Mesenchymal stem cell (in vitro differentiated cells and primary cell): ENCODE measurements around the gene SLC25A21.

ENCODE experiments used
- DNase-seq: peaks from one replicate; pipeline ENCODE4 v3.0.0-alpha.2; 2013
- H2AFZ ChIP-seq: one replicate; pipeline ENCODE4 v1.6.1; 2013; ENCODE audit warnings: low read depth, mild to moderate bottlenecking, control low read depth, inconsistent platforms, low read length, moderate library complexity
- H2AK5ac ChIP-seq: 2 replicates; pipeline ENCODE4 v1.6.1; 2013; ENCODE audit warnings: low read length, moderate library complexity, mild to moderate bottlenecking, inconsistent platforms; ENCODE audit not compliant: severe bottlenecking
- H2BK120ac ChIP-seq: one replicate; pipeline ENCODE4 v1.6.1; 2013; ENCODE audit warnings: low read depth, mild to moderate bottlenecking, inconsistent platforms, low read length, moderate library complexity
- H2BK12ac ChIP-seq, 2 experiments: one replicate each; pipeline ENCODE4 v1.6.1; 2013; ENCODE audit warnings: inconsistent platforms in 2 of 2, low read length in 2 of 2, mild to moderate bottlenecking in 2 of 2, moderate library complexity in 2 of 2, control low read depth in 1 of 2
- H2BK15ac ChIP-seq: one replicate; pipeline ENCODE4 v1.6.1; 2013; ENCODE audit warnings: mild to moderate bottlenecking, low read depth, inconsistent platforms; ENCODE audit not compliant: poor library complexity, severe bottlenecking
- H2BK5ac ChIP-seq: 2 replicates; pipeline ENCODE4 v1.6.1; 2013; ENCODE audit warnings: low read depth, mild to moderate bottlenecking, low read length, control low read depth, inconsistent platforms; ENCODE audit not compliant: poor library complexity, severe bottlenecking
- H3K14ac ChIP-seq, 2 experiments: one replicate each; pipeline ENCODE4 v1.6.1; 2013; ENCODE audit warnings: inconsistent platforms in 2 of 2, low read length in 2 of 2, control low read depth in 1 of 2, mild to moderate bottlenecking in 1 of 2, moderate library complexity in 1 of 2
- H3K18ac ChIP-seq, 2 experiments: one replicate each; pipeline ENCODE4 v1.6.1; 2013; ENCODE audit warnings: inconsistent platforms in 2 of 2, low read length in 2 of 2, control low read depth in 1 of 2, low read depth in 1 of 2, mild to moderate bottlenecking in 1 of 2
- H3K23ac ChIP-seq, 2 experiments: one replicate each; pipeline ENCODE4 v1.6.1; 2013; ENCODE audit warnings: inconsistent platforms in 2 of 2, low read length in 2 of 2, mild to moderate bottlenecking in 2 of 2, moderate library complexity in 2 of 2, control low read depth in 1 of 2
- H3K27ac ChIP-seq: 2 replicates; pipeline ENCODE4 v1.5.1; 2013; ENCODE audit warnings: mild to moderate bottlenecking, moderate library complexity, low read length, control low read depth, inconsistent platforms; ENCODE audit not compliant: poor library complexity, severe bottlenecking
- H3K27me3 ChIP-seq, 2 experiments: 2 replicates each; pipeline versions ENCODE4 v1.6.1 to v1.7.0; 2013; ENCODE audit warnings: low read length in 2 of 2, mild to moderate bottlenecking in 2 of 2, moderate library complexity in 2 of 2, control low read depth in 1 of 2, inconsistent platforms in 1 of 2; ENCODE audit not compliant: control insufficient read depth in 1 of 2, insufficient read depth in 1 of 2
- H3K36me3 ChIP-seq, 2 experiments: 2 replicates each; pipeline versions ENCODE4 v1.6.1 to v1.7.0; 2013; ENCODE audit warnings: low read length in 2 of 2, control low read depth in 1 of 2, inconsistent platforms in 1 of 2, low read depth in 1 of 2, mild to moderate bottlenecking in 1 of 2; ENCODE audit not compliant: insufficient read depth in 2 of 2, control insufficient read depth in 1 of 2
- H3K4ac ChIP-seq, 2 experiments: one replicate each; pipeline ENCODE4 v1.6.1; 2013; ENCODE audit warnings: inconsistent platforms in 2 of 2, low read length in 2 of 2, mild to moderate bottlenecking in 2 of 2, moderate library complexity in 2 of 2, control low read depth in 1 of 2, low read depth in 1 of 2
- H3K4me1 ChIP-seq: 2 replicates; pipeline ENCODE4 v1.6.1; 2013; ENCODE audit warnings: low read depth, low read length, control low read depth; ENCODE audit not compliant: control insufficient read depth, insufficient read depth
- H3K4me2 ChIP-seq: 2 replicates; pipeline ENCODE4 v1.6.1; 2013; ENCODE audit warnings: low read length, mild to moderate bottlenecking, inconsistent platforms; ENCODE audit not compliant: poor library complexity, severe bottlenecking
- H3K4me3 ChIP-seq, 2 experiments: 2 replicates each; pipeline versions ENCODE4 v1.5.1 to v1.7.0; 2013; ENCODE audit warnings: low read length in 2 of 2, mild to moderate bottlenecking in 2 of 2, control low read depth in 1 of 2, low read depth in 1 of 2; ENCODE audit not compliant: insufficient read depth in 1 of 2
- H3K79me1 ChIP-seq: replicated peaks from 2 replicates; pipeline ENCODE4 v1.6.1; 2013; ENCODE audit warnings: mild to moderate bottlenecking, control low read depth, low read length, inconsistent platforms; ENCODE audit not compliant: poor library complexity, severe bottlenecking
- H3K9ac ChIP-seq: 2 replicates; pipeline ENCODE4 v1.7.0; 2013; ENCODE audit warnings: mild to moderate bottlenecking, low read length, moderate library complexity
- H3K9me3 ChIP-seq: 2 replicates; pipeline ENCODE4 v1.7.0; 2013; ENCODE audit warnings: mild to moderate bottlenecking, low read length; ENCODE audit not compliant: control insufficient read depth
- H4K8ac ChIP-seq: one replicate; pipeline ENCODE4 v1.6.1; 2013; ENCODE audit warnings: inconsistent platforms, mild to moderate bottlenecking, low read length, moderate library complexity
- H4K91ac ChIP-seq: one replicate; pipeline ENCODE4 v1.6.1; 2013; ENCODE audit warnings: mild to moderate bottlenecking, low read length, inconsistent platforms
- WGBS: methylation state at CpG from one replicate; pipeline ENCODE4 v1.1.7; 2013; ENCODE audit warnings: mixed read lengths; 5-methylcytosine and 5-hydroxymethylcytosine counted together

SLC25A21 gene

GRCh38 chr14:37051680-37052079 is 120.7 kb downstream of the SLC25A21 start:
- no peak overlapping the region for H4K91ac ChIP-seq
- no peak overlapping the region for H2AFZ ChIP-seq
- no peak overlapping the region for H3K27ac ChIP-seq
- H2AK5ac ChIP-seq: no peak overlapping the region
- H3K79me1 ChIP-seq: no peaks in the 10 kb centered on the region
- peaks cover 3% of the 10 kb centered on the region for H3K4me1 ChIP-seq
- no peak overlapping the region for H3K14ac ChIP-seq
- no peaks in the 10 kb centered on the region for H3K27me3 ChIP-seq
- no peak overlapping the region for H2BK12ac ChIP-seq
- H3K4me2 ChIP-seq: no peak overlapping the region
- no peak overlapping the region for H3K9ac ChIP-seq
- no peak overlapping the region for H2BK15ac ChIP-seq
- H3K4ac ChIP-seq: no peak overlapping the region
- 100% methylated on average over 3 of the region's 5 CpGs for WGBS
- H3K23ac ChIP-seq: no peak overlapping the region
- peaks cover 4% of the 10 kb centered on the region for H3K9me3 ChIP-seq
- H3K4me3 ChIP-seq: no peak overlapping the region
- no peaks in the 10 kb centered on the region for H3K36me3 ChIP-seq
- H4K8ac ChIP-seq: no peak overlapping the region
- no peak overlapping the region for H3K18ac ChIP-seq
- no peak overlapping the region for H2BK5ac ChIP-seq
- DNase-seq: no peak
- H2BK120ac ChIP-seq: no peak overlapping the region

- H3K79me1 ChIP-seq: no peaks in the 10 kb centered on the region
- H2BK12ac ChIP-seq: no peak overlapping the region
- no peak overlapping the region for H2AK5ac ChIP-seq
- no peak overlapping the region for H4K8ac ChIP-seq
- no peaks in the 10 kb centered on the region for H3K27me3 ChIP-seq
- H2BK5ac ChIP-seq: no peak overlapping the region
- H3K4ac ChIP-seq: no peak overlapping the region
- DNase-seq: no peak
- H3K9me3 ChIP-seq: peaks cover 4% of the 10 kb centered on the region
- no CpG with 5 or more reads among the region's 2 CpGs for WGBS
- H4K91ac ChIP-seq: no peak overlapping the region
- H2BK120ac ChIP-seq: no peak overlapping the region
- H3K14ac ChIP-seq: no peak overlapping the region
- H3K23ac ChIP-seq: no peak overlapping the region
- peaks cover 3% of the 10 kb centered on the region for H3K4me1 ChIP-seq
- no peak overlapping the region for H3K27ac ChIP-seq
- no peak overlapping the region for H3K18ac ChIP-seq
- no peak overlapping the region for H2BK15ac ChIP-seq
- no peak overlapping the region for H3K9ac ChIP-seq
- no peak overlapping the region for H2AFZ ChIP-seq
- no peak overlapping the region for H3K4me3 ChIP-seq
- no peaks in the 10 kb centered on the region for H3K36me3 ChIP-seq
- no peak overlapping the region for H3K4me2 ChIP-seq
Measured at GRCh38 chr14:37051153-37051552, 121.3 kb downstream of the SLC25A21 start.

GRCh38 chr14:37048666-37049071 is 123.7 kb downstream of the SLC25A21 start:
- H3K27ac ChIP-seq: no peak overlapping the region
- H3K4me1 ChIP-seq: peaks cover 3% of the 10 kb centered on the region
- no peak overlapping the region for H2BK12ac ChIP-seq
- no peaks in the 10 kb centered on the region for H3K9me3 ChIP-seq
- H3K4ac ChIP-seq: no peak overlapping the region
- H3K27me3 ChIP-seq: no peaks in the 10 kb centered on the region
- H2BK5ac ChIP-seq: no peak overlapping the region
- DNase-seq: no peak
- no peaks in the 10 kb centered on the region for H3K36me3 ChIP-seq
- H3K79me1 ChIP-seq: no peaks in the 10 kb centered on the region
- no peak overlapping the region for H3K4me3 ChIP-seq
- no peak overlapping the region for H2AFZ ChIP-seq
- H3K18ac ChIP-seq: no peak overlapping the region
- no peak overlapping the region for H4K91ac ChIP-seq
- no peak overlapping the region for H4K8ac ChIP-seq
- H2BK15ac ChIP-seq: no peak overlapping the region
- H2AK5ac ChIP-seq: no peak overlapping the region
- no peak overlapping the region for H3K4me2 ChIP-seq
- H3K9ac ChIP-seq: no peak overlapping the region
- no peak overlapping the region for H3K14ac ChIP-seq
- no peak overlapping the region for H3K23ac ChIP-seq
- H2BK120ac ChIP-seq: no peak overlapping the region

GRCh38 chr14:37047996-37048395 is 124.4 kb downstream of the SLC25A21 start:
- H3K27me3 ChIP-seq: no peaks in the 10 kb centered on the region
- no peak overlapping the region for H3K4me2 ChIP-seq
- peaks cover 3% of the 10 kb centered on the region for H3K4me1 ChIP-seq
- H3K9ac ChIP-seq: no peak overlapping the region
- H2AFZ ChIP-seq: no peak overlapping the region
- no peaks in the 10 kb centered on the region for H3K79me1 ChIP-seq
- no peak overlapping the region for H2BK15ac ChIP-seq
- H3K36me3 ChIP-seq: no peaks in the 10 kb centered on the region
- DNase-seq: no peak
- H2BK12ac ChIP-seq: no peak overlapping the region
- H3K4ac ChIP-seq: no peak overlapping the region
- H3K18ac ChIP-seq: no peak overlapping the region
- no peak overlapping the region for H3K23ac ChIP-seq
- H3K4me3 ChIP-seq: no peak overlapping the region
- 77% methylated on average over 4 of the region's 4 CpGs for WGBS
- H3K27ac ChIP-seq: no peak overlapping the region
- H2BK120ac ChIP-seq: no peak overlapping the region
- no peak overlapping the region for H4K91ac ChIP-seq
- H3K9me3 ChIP-seq: no peaks in the 10 kb centered on the region
- H2BK5ac ChIP-seq: no peak overlapping the region
- H4K8ac ChIP-seq: no peak overlapping the region
- no peak overlapping the region for H3K14ac ChIP-seq
- no peak overlapping the region for H2AK5ac ChIP-seq
